Stimulated activated CD8-positive, alpha-beta memory T cell treated with anti-CD3 and anti-CD28 coated beads, Interleukin-7, amount 100 ng/mL, for 4 hours (primary cell): ENCODE results near the gene TNRC18.
"Not testable (repeated sequence)": the region's sequence is repeated elsewhere in the genome, so short reads cannot be mapped to it uniquely, and the experiment has no call there.

Experiments
- DNase-seq, 2 donors: peaks; one replicate each; pipeline ENCODE4 v3.0.0-alpha.2; 2020; ENCODE audit warnings: low read depth in 2 of 2

TNRC18 gene

DNA sequence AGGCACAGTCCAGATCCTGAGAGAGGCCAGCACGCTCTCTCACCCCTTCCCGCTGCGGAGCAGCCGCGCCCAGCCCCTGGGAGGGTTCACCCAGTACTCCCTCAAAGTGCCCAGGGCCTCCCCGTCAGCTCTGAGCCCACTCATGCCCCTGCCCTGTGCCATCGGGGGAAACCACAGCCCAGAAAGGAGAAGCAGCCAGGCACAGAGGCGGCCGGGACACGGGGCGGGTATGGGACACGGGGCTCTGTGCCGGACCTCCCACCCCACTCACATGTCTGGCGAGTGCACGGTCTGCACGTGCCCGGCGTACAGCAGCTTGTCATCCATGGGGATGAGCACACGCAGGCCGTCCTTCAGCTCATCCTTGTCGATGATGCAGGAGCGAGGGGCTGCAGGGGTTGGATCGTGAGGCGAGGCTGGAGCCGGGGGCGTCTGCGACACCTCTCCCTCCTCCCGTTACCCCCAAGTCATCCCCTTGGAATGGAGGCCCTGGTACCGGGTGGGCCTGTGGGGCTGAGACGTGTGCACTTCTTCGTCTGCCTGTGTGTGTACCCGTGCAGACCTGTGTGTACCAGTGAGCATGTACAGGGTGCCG, 102.7 kb downstream of the TNRC18 start:
- DNase-seq: no peak

DNA sequence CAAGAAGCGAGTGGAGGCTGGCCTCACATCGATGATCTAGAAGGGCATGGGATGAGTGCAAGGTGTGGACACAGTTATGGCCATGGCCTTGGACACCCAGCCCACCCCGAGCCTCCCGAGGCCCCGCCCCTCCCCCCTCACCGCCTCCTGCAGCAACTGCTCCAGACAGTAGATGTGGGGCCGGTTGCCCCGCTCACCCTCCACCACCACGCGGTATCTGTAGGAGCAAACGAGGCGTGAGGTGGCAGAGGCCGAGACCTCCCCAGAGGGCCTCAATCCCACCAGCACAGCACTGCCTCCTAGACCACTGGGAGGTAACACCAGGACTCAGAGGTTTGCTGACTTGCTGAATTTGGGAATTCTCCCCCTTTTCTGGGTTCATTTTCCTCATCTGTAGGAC, 103.2 kb downstream of the TNRC18 start:
- no peak for DNase-seq

DNA sequence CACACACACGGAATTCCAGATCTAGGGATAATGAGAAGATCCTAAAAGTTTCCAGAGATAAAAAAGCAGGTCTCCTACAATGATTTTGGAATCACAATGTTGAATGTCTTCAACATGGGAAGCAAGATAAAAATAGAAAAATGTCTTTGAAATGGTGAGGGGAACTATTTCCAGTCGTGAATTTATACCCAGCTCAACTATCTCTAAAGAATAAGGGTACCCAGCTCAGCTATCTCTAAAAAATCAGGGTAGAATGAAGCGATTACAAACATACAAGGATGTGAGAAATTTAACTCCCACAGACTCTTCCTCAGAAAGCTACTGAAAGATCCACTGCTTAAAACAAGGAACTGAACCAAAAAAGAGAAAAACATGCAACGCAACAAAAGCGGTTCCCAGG, 105.0 kb downstream of the TNRC18 start:
- DNase-seq: not testable (repeated sequence)

DNA sequence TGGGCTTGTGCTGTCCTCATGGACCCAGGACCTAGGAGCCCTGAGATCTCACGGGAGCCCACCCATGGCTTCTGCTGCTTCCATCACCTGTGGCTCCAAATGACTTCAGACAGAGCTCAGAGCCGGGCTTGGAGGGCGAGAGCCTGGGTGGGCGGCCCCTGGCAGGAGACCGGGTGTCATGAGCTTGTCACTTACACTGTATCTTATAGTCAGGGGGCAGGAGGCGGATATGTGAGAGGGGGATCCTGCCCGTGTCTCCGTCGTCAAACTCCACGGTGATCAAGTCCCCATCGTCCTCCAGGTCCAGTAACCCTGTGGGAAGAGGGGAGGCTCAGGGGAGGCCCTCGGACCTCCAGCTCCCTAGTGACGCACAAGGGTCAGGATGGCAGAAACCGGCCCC, 107.9 kb downstream of the TNRC18 start:
- DNase-seq: no peak

DNA sequence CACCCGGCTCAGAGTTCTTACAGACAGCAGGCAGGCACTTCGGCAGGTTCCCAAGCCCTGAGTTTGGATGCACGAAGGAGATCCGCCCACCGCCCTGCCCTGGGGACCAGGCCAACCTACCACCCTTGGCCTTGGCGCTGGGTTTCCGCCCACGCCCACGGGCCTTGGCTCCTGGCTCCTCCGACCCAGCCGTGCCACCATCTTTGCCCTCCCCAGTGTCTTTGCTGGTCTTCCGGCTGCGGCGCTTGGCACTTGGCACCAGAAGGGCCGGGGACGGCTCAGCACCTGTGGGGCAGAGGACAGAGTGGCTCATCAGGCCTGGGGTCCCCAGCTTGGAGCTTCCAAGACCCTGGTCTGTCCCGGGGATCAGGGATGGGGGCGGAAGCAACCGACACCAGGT, 108.8 kb downstream of the TNRC18 start:
- DNase-seq: no peak

DNA sequence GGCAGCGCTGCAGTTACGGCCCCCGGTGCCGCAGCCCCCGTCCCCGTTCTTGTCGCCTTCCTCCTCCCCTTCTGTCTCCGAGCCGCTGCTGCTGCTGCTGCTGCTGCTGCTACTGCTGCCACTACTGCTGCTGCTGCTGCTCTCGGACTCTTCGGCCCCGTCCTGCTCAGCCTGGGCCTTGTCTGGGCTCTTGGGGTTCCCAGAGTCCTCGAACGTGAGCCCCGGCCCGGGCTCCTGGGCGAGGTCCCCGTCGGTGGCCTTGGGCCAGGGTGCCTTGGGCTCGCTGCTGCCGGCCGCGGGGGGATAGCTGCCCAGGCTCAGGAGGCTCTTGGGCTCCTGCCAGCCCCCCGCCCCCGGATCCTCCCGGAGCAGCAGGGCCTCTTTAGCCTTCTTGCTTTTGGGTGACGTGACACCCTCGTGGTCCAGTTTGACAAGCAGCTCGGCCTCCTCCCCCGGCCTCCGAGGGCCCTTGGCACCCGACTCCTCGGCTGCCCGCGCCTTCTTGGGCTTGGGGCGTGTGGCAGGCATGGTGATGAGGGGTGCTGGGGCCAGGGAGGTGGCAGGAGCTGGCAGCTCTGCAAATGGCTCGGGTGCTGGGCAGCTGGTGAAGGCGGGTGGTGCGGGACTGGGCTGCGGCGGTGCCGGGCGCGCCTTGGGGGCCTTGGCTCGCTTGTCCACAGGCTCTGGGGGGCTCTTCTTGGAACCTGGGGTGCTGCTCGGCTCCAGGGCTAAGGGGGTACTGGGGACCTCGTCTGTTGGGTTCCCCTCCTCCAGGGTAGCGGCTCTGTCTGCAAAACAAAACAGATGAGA, 110.4 kb downstream of the TNRC18 start:
- DNase-seq: not testable (repeated sequence)

DNA sequence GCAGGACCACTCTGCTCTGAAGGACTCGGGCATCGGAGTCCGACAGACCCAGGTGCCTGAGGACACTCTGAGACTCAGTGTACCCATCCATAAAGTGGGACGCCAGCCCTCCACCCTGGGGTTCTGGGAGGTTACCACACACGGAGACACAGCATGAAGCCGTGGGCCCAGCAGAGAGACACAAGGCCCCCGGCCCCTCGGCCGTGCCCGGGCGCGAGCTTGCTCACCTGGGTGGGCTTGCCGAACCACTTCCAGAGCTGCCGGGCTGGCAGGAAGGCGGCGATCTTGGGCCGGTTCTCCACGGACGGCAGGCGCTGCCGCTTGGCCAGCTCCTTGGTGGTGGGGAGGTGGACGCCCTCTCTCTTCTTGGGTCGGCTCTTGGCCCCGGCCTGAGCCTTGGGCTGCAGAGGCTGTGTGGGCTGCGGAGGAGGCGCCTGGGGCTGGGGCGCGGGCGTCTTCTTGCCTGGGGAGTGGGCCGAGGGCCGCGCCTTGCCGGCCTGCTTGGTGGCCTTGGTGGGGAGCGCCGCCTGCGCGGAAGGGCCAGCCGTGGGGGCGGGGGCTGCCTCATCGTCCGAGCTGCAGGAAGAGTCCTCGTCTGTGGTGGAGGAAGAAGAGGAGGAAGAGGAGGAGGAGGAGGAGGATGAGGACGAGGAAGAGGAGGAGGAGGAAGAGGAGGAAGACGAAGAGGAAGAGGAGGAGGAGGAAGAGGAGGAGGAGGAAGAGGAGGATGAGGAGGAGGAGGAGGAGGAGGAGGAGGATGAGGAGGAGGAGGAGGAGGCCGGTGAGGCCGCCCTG, 111.2 kb downstream of the TNRC18 start:
- DNase-seq: not testable (repeated sequence)

DNA sequence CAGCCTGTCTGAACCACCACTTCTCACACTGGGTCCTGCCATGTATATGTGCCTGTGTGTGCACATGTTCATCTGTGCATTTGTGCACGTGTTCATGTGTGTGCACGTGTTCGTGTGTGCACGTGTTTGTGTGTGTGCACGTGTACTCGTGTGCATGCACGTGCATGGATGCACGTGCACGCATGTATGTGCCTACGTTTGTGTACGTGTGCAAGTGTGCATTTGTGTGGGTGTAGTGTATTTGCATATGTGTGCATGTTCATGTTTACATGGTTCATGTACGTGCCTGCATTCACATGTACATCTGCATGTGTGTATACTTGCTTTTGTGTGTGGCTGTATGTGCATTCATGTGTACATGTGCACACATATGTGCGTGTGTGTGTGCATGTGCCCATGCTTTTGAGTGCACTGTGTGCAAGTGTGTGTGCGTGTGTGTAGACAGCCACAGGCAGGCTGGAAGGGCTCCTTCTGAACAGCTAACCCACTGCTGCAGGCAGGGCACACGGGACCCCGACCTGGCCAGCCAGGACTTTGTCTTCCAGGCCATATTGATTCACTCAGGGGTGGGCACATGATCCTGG, 112.7 kb downstream of the TNRC18 start:
- DNase-seq: no peak

DNA sequence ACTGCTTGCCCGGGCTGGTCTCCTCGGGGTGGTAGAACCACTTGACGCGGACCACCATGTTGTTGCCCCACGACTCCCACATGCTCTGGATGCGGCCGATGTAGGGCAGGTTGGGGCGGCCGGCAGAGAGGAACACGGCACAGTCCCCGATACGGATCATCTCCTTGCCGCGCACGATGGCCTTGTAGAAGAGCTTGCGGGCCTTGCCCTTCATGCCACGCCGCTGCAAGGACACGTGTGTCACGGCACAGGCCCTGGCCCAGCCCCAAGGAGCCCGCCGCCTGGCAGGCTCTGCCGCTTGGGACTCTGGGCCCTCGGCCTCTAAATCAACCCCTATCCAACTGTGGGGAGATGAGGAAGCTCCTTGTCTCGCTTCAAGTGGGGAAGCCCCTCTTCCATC, 114.5 kb downstream of the TNRC18 start:
- DNase-seq: no peak

DNA sequence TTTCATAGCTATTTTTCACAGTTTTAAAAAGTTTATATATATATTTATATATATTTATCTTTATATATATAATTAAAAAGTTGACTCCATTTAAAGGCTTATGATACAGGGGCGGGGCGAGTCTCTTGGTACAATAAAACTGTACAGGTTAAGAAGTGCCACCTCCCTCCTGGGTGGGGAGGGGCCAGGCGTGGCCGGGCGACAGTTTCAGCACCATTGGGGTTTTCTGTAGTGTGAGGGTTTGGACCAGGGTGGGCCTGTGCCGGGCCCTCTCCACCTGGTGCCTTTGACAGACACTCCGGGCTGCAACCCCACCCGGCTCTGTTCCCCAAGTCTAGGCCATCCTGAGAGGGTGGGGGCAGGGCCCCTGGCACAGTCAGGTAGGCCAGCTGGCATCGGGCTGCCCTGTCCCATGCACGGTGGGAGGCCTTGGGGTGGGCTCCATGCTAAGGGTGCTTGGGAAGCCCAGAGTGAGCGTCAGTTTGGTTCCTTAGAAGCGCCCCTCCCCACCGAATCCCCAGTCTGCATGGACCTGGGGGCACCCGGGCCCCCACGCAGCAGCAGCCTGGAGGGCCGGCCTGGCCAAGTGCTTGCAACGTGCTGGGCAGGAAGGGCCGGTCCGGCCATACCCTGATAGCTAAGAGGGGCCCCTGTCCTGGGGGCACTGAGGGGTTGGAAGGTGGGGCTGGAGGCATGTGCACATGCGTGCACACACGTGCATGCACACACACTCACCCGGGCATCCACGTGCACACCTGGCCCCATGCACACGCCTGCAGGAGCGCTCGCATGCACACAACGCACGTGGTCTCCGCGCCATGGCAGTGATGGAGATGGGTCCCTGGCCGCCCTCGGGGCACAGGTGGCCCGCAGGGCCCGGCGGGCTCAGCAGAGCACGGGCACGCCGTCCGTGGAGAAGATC, 116.2 kb downstream of the TNRC18 start:
- not testable (repeated sequence) for DNase-seq

DNA sequence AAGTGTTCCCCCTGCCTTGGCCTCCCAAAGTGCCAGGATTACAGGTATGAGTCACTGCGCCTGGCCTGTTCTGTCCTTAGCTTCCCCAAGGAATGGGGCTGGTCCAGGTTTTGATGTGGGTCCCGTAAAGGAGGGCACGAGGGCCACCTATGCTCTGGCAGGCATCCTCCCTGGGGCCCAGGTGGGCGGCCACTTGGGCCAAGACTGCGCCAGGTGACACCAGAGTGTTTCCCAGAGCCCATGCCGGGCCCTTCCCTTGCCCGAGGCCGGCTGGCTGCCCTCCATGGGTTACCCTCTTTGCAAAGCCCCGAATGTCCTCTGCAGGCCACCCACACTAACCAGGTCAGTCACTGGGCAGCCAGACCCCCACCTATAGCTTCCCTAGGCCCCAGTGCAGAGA, 118.6 kb downstream of the TNRC18 start:
- not testable (repeated sequence) for DNase-seq

DNA sequence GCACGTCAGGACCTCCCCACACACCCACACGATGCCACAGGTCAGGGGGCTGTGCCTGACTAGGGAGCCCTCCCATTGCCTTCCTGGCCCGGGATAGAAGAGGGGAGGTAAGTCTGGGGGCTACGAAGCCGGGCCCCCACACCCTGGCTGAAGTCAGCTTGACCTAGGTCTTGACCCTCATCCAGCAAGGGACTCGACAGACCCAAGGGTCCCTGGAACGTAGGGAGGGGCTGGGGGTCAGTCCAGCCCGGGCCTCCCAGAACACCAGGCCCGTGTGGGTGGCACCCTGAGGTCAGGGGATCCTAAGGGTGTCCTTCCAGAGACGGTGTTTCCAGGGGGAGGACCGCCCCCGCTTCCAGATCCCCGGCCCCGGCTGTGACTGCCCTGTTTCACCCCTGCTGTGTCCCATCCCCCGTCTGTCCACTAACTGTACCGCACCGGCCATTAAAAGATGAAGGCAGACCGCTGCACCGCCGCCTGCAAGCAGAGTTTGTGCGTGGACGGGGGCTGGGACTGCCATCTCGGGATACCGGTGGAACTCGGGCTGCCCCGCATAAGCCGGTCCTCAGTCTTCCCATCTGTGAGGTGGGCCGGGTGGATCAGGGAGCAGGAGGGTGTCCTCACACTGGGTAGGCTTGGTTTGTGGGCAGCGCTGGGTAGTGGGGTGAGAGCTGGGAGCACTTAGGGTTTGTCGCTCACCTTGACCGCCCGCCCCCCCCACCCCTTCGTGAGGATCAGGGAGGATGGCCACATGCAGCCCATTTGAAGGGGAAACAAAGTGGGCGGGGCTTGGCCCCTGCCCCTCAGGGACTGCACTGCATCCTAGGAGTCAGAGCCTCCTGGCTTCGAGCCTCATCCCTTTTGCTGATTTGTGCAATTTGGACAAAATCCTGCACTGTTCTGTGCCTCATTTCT, 119.8 kb downstream of the TNRC18 start:
- DNase-seq: no peak

DNA sequence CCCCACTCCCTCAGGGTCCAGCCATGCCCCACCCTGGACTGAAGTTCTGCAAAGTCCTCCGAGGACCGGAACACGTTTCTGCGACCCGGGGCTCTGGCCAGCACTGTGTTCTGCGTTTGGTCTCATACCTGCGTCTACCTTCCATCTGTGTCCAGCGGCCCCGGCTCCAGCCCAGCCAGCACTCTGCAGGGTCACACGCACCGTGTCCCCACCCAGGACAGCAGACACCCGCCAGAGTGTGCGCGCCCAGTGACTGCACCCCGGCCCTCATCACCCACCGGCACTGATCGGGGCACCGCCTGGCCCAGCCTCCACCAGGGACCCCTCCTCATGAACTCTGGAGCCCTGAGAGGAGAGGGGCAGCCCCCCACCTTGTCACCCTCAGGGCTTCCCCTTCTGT, 120.6 kb downstream of the TNRC18 start:
- DNase-seq: no peak

DNA sequence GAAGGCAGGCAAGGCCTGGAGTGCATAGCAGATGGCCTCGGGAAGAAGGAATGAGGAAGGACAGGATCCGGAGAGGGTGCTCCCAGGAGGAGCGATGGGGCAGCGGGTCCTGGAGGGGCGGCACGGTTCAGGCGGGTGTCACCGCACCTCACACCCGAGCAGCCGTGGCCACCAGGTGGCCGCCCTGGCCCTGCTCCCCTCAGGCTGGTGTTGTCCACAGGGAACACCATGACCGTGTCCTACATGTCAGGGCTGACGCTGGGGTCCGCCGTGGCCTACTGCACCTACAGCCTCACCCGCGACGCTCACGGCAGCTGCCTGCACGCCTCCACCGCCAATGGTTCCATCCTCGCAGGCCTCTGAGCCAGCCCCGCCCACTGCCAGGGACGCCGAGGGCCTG, 121.1 kb downstream of the TNRC18 start:
- no peak for DNase-seq

DNA sequence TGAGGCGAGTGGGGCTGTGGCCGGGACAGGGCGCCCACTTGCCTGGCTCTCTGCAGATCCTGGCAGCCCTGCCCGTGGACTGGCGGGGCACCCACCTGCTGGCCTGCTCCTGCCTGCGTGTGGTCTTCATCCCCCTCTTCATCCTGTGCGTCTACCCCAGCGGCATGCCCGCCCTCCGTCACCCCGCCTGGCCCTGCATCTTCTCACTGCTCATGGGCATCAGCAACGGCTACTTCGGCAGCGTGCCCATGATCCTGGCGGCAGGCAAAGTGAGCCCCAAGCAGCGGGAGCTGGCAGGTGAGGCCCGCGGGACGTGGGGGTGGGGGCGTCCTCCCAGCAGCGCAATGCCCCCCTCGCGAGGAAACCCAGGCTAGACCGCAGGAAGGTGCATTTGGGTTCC, 123.3 kb downstream of the TNRC18 start:
- no peak for DNase-seq

DNA sequence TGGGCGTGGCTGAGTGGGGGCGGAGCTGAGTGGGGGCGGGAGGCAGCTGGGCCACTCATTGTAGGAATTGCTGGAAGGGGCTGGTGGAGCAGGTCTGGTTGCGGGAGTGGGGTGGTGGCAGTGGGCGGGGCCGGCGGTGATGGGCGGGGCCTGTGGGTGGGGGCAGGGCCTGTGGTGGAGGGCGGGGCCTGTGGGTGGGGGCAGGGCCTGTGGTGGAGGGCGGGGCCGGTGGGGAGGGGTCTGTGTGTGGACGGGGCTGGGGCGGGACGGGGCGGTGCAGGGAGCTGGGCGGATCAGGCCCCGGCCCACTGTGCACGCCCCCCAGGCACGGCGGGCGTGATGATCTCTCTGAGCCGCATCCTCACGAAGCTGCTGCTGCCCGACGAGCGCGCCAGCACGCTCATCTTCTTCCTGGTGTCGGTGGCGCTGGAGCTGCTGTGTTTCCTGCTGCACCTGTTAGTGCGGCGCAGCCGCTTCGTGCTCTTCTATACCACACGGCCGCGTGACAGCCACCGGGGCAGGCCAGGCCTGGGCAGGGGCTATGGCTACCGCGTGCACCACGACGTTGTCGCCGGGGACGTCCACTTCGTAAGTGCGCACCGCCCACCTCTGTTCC, 126.9 kb downstream of the TNRC18 start:
- peak; percentile 42 to 61 for DNase-seq

DNA sequence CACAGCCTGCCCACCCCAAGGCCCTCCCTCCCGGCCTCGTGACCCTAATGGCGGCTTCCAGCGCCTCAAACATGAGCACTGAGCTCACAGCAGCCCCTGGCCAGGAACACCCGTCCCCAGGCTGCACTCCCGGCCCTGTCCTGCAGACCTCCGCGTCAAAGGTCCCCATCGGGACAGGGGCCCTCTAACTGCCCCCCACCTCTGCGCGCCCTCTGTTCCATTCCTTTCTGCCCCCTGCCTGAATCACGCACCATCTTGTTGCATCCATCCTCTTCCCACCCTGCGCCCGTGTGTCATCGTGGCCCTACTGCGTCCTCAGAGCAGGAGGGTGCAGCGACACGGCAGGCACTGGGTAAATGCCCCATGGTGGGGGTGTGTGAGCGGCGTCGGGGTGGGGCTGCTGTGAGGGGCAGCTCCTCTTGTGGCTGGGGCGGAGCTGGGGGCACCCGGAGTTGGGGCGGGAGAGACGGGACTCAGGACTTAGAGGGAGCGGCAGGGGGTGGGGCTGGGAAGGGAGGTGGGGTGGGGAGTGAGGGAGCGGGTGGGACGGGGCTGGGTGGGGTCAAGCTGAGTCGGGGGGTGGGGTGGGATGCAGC, 127.5 kb downstream of the TNRC18 start:
- no peak for DNase-seq

DNA sequence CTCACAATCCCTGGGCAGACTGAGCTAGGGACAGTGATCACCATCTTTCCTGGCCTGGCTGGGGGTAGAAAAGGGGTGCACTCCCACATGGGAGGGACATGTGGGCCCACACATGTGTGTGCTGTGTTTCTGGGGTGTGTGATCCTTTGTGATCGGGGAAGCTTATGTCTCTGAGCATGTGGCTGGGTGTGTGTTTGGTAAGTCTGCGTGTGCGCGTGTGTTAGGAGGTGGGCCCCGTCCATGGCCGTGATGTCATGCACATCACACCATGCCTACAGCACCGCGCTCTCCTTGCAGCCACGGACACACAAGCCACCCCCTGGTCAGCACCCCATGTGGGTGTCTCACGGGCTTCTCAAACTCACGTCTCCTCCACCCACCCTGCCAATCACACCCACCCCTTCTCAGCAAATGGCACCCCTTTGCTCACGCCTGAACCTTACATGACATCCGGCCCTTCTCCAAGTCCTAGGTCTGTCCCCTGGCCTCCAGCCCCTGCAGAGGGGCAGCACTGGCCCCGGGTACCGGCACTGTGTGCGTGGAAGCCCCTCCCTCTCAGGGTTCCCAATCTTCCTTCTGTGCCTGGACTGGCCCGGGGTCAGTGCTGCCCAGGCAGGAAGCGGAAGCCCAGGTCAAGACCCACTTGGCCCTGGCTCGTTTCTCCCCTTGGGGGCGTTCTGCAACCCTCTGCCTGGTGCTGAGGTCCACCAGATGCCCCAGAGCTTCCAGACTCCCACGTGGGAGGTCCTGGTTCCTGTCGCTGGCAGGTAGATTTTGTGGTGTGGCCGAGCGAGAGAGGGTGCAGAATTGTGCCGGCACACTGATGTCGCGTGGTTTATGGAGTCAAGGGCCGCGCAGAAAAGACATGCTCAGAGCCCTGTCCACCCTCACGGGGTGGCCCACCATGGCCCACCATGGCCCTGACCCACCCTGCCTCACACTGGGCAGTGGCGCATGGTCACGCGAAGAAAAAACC, 128.3 kb downstream of the TNRC18 start:
- no peak for DNase-seq
